BJ (cell line): Measurements from ENCODE around the gene DPH5. TPM values are rescaled to one million over a fixed set of nuclear protein-coding genes. Genes with fewer than 3 reads are reported as not detected.

Source experiments
- CTCF ChIA-PET: fragments of 350-600 bp; formaldehyde crosslinking; extraction: SDS; loops from one replicate; lab custom pipeline; 2021; ENCODE audit warnings: antibody characterized with exemption, inconsistent platforms; lab: Yijun Ruan, JAX
- POLR2A ChIA-PET: fragments of 300-600 bp; sonication (Branson Sonifier 250); formaldehyde crosslinking; extraction: SDS; loops from one replicate; lab custom pipeline; 2021; ENCODE audit warnings: antibody characterized with exemption; lab: Charles Lee
- DNase-seq: peaks from one replicate; pipeline ENCODE4 v3.0.0-alpha.2; 2011; ENCODE audit warnings: low read depth
- H3K27me3 ChIP-seq: 2 replicates; pipeline ENCODE4 v1.6.0; 2011; ENCODE audit warnings: low read length; ENCODE audit not compliant: control insufficient read depth, insufficient read depth
- H3K36me3 ChIP-seq: 2 replicates; pipeline ENCODE4 v1.5.1; 2011; ENCODE audit warnings: low read length; ENCODE audit not compliant: control insufficient read depth, insufficient read depth
- H3K4me3 ChIP-seq: 2 replicates; pipeline ENCODE4 v1.5.1; 2011; ENCODE audit warnings: low read depth, mild to moderate bottlenecking, control low read depth, low read length
- CTCF ChIP-seq: IDR thresholded peaks from 2 replicates; pipeline ENCODE4 v1.5.1; 2011; ENCODE audit warnings: low read depth, mild to moderate bottlenecking, control low read depth, inconsistent platforms, low read length, moderate library complexity; ENCODE audit not compliant: insufficient read depth
- polyA plus RNA-seq: library from polyadenylated mRNA; depleted of rRNA; stranded (reverse); fragments of >200 nt; gene quantifications from 2 replicates; pipeline ENCODE4 v1.2.3, GENCODE V29; 2011

The DPH5 gene
- polyA plus RNA-seq, 1 experiment, result 31.8 TPM

GRCh38 chr1:101013776-101014175 is 11.8 kb downstream of the DPH5 start:
- no peak for TF ChIP-seq CTCF
- CTCF ChIA-PET, result interaction anchor here (0.8 kb wide), 1 partner anchor 275 kb away, joined by 4 read pairs; no protein-coding TSS in a partner anchor
- Histone ChIP-seq H3K4me3 (no peak overlapping the region), H3K36me3 (no peaks in the 10 kb centered on the region), H3K27me3 (no peaks in the 10 kb centered on the region)
- DNase-seq, result no peak
- POLR2A ChIA-PET, result no interaction called here

- Histone ChIP-seq H3K4me3 (no peak overlapping the region), H3K27me3 (no peaks in the 10 kb centered on the region), H3K36me3 (no peaks in the 10 kb centered on the region; the same call in 1 of the 2 replicates)
- ChIA-PET CTCF (no interaction called here), POLR2A (no interaction called here)
- no peak for DNase-seq
- no peak for TF ChIP-seq CTCF
These were observed 17.3 kb downstream of the DPH5 start for GRCh38 chr1:101008229-101008834.

- DNase-seq, result no peak
- ChIA-PET CTCF (no interaction called here), POLR2A (no interaction called here)
- Histone ChIP-seq H3K36me3 (no peaks in the 10 kb centered on the region; the same call in 1 of the 2 replicates), H3K27me3 (no peaks in the 10 kb centered on the region), H3K4me3 (no peak overlapping the region)
- TF ChIP-seq CTCF, result no peak
These were observed 19.0 kb downstream of the DPH5 start for GRCh38 chr1:101006553-101006952.

GRCh38 chr1:101005871-101006270 is 19.7 kb downstream of the DPH5 start:
- TF ChIP-seq CTCF, result no peak
- H3K27me3 ChIP-seq, result no peaks in the 10 kb centered on the region
- ChIA-PET CTCF (no interaction called here), POLR2A (no interaction called here)
- DNase-seq, result no peak
- H3K4me3 ChIP-seq, result no peak overlapping the region
- H3K36me3 ChIP-seq, result no peaks in the 10 kb centered on the region; the same call in 1 of the 2 replicates

- Histone ChIP-seq H3K36me3 (no peaks in the 10 kb centered on the region; the same call in 1 of the 2 replicates), H3K27me3 (no peaks in the 10 kb centered on the region), H3K4me3 (no peak overlapping the region)
- ChIA-PET CTCF (no interaction called here), POLR2A (no interaction called here)
- TF ChIP-seq CTCF, result no peak
- no peak for DNase-seq
These were observed 20.4 kb downstream of the DPH5 start for GRCh38 chr1:101005183-101005582.
